ENCODE measurements around the gene MMP7. TPM values are rescaled to one million over a fixed set of nuclear protein-coding genes. Genes with fewer than 3 reads are reported as not detected.

The MMP7 gene
- total RNA-seq, 4 donors from 2014 or later: not detected

DNA sequence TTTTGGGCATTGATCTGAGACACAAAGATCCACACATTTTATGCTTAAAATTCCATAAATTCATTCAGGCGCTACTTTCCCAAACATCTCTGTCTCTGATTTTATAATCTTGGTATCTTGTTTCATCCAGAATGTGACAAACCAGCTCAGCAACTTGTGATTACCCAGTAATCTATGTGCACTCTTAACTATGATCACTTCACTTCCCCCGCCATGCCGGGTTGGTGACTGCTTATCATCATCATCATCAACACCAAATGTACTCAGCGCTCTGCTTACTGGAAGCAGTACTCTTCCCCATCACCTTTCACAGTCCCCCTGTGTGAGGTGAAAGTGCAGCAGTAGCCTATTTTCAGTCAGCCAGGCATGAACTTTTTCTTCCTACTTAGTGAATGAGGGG is 15.2 kb upstream of the MMP7 start:
- Histone ChIP-seq H3K27me3 (no peaks in the 10 kb centered on the region), H3K4me3 (no peak overlapping the region), H3K9me3 (no peaks in the 10 kb centered on the region), H3K27ac (no peak overlapping the region), H3K36me3 (no peaks in the 10 kb centered on the region), H3K4me1 (no peaks in the 10 kb centered on the region)
- intact Hi-C loops (cut with DNase I; ENCODE audit: low total_unique reads) (no loop called here), in situ Hi-C loops (cut with MboI; ENCODE audit: low pct_ligation_motif_present in 1 of 4, low pct_unique_long_range_greater_than_20kb in 1 of 4, low sequenced_read_pairs in 3 of 4) (no loop called here)
- no peak for DNase-seq
- TF ChIP-seq, protein P1, sequence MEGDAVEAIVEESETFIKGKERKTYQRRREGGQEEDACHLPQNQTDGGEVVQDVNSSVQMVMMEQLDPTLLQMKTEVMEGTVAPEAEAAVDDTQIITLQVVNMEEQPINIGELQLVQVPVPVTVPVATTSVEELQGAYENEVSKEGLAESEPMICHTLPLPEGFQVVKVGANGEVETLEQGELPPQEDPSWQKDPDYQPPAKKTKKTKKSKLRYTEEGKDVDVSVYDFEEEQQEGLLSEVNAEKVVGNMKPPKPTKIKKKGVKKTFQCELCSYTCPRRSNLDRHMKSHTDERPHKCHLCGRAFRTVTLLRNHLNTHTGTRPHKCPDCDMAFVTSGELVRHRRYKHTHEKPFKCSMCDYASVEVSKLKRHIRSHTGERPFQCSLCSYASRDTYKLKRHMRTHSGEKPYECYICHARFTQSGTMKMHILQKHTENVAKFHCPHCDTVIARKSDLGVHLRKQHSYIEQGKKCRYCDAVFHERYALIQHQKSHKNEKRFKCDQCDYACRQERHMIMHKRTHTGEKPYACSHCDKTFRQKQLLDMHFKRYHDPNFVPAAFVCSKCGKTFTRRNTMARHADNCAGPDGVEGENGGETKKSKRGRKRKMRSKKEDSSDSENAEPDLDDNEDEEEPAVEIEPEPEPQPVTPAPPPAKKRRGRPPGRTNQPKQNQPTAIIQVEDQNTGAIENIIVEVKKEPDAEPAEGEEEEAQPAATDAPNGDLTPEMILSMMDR (IDR thresholded peaks at IDR 0.05): no peak
- no peak for TF ChIP-seq POLR2A (IDR thresholded peaks at IDR 0.05)
- TF ChIP-seq POLR2AphosphoS5 (IDR thresholded peaks at IDR 0.05): no peak
- no peak for TF ChIP-seq EP300 (IDR thresholded peaks at IDR 0.05; ENCODE audit: low read depth)
- WGBS, 2 donors (ENCODE audit: low coverage in 1 of 2): 89% methylated on average over 4 of the region's 4 CpGs; no CpG with 5 or more reads in 1 of the 2 donors

DNA sequence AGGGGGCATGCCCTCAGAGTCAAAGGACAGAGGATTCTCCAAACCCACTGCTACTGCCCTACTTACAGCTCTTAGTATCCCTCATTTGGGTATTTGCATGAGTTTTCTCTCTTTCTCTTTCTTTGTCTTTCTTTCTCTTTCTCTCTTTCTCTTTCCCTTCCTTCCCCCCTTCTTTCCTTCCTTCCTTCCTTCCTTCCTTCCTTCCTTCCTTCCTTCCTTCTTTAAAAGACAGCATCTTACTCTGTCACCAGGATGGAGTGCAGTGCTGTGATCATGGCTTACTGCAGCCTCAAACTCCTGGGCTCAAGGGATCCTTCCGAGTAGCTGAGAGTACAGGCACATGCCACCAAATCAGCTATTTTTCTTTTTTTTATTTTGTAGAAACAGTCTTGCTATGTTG is 14.0 kb upstream of the MMP7 start:
- 92 to 100% methylated on average over 1 of the region's 1 CpG for WGBS, 2 donors (ENCODE audit: low coverage in 1 of 2)
- Histone ChIP-seq H3K9me3 (no peaks in the 10 kb centered on the region), H3K27me3 (no peaks in the 10 kb centered on the region), H3K4me1 (no peaks in the 10 kb centered on the region), H3K4me3 (no peak overlapping the region), H3K36me3 (no peaks in the 10 kb centered on the region), H3K27ac (no peak overlapping the region)
- in situ Hi-C loops (cut with MboI; ENCODE audit: low pct_ligation_motif_present in 1 of 4, low pct_unique_long_range_greater_than_20kb in 1 of 4, low sequenced_read_pairs in 3 of 4): no loop called here
- intact Hi-C loops (cut with DNase I; ENCODE audit: low total_unique reads): no loop called here
- TF ChIP-seq, protein P1 (IDR thresholded peaks at IDR 0.05): no peak
- TF ChIP-seq POLR2A (IDR thresholded peaks at IDR 0.05) (no peak), POLR2AphosphoS5 (IDR thresholded peaks at IDR 0.05) (no peak)
- no peak for DNase-seq

DNA sequence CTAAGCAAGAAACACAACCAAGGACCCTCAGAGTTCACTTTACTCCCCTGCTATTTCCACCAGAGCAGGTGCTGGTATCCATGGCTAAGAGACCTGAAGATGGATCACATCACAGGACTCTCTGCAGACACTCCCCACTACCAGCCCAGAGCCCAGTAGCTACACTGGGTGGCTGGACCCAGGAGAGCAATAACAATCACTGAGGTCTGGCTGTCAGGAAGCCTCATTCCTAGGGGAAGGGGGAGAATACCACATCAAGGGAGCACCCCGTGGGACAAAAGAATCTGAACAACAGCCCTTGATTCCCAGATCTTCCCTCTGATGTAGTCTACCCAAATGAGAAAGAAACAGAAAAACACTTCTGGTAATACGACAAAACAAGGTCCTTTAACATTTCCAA is 9.0 kb upstream of the MMP7 start:
- no peaks in the 10 kb centered on the region for H3K36me3 ChIP-seq
- DNase-seq: no peak
- TF ChIP-seq, protein P1 (IDR thresholded peaks at IDR 0.05): no peak
- no peak for TF ChIP-seq POLR2A (IDR thresholded peaks at IDR 0.05)
- no peak for TF ChIP-seq POLR2AphosphoS5 (IDR thresholded peaks at IDR 0.05)
- no peak for TF ChIP-seq EP300 (IDR thresholded peaks at IDR 0.05; ENCODE audit: low read depth)
- H3K4me3 ChIP-seq: no peak overlapping the region
- no peak overlapping the region for H3K27ac ChIP-seq
- intact Hi-C loops (cut with DNase I; ENCODE audit: low total_unique reads): no loop called here
- 89% methylated on average over 2 of the region's 2 CpGs; no CpG with 5 or more reads in 1 of the 2 donors for WGBS, 2 donors (ENCODE audit: low coverage in 1 of 2)
- in situ Hi-C loops (cut with MboI; ENCODE audit: low pct_ligation_motif_present in 1 of 4, low pct_unique_long_range_greater_than_20kb in 1 of 4, low sequenced_read_pairs in 3 of 4): no loop called here
- no peaks in the 10 kb centered on the region for H3K27me3 ChIP-seq
- H3K4me1 ChIP-seq: no peaks in the 10 kb centered on the region
- no peaks in the 10 kb centered on the region for H3K9me3 ChIP-seq

DNA sequence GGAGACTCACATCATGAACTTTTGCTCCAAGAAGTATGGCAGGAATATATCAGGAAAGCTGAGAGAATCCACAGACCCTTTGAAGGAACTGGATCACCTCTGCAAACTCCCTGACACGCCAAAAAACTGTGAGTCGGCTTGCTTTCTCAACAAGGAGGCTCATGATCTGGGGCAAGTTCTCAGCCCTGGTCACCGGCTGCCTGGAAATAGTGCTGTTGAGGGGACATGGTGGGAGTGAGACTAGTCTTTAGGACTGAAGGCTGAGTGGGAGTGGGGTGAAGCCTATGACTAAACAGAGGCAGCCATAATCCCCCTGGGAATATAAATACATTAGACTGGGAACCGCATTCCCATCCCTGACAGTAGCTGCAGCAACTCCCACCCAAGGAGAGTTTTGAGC is 8.4 kb upstream of the MMP7 start:
- in situ Hi-C loops (cut with MboI; ENCODE audit: low pct_ligation_motif_present in 1 of 4, low pct_unique_long_range_greater_than_20kb in 1 of 4, low sequenced_read_pairs in 3 of 4) (no loop called here), intact Hi-C loops (cut with DNase I; ENCODE audit: low total_unique reads) (no loop called here)
- no peak for DNase-seq
- WGBS, 2 donors (ENCODE audit: low coverage in 1 of 2): 94 to 100% methylated on average over 1 to 4 of the region's 4 CpGs
- TF ChIP-seq POLR2A (IDR thresholded peaks at IDR 0.05): no peak
- TF ChIP-seq, protein P1 (IDR thresholded peaks at IDR 0.05): no peak
- no peak for TF ChIP-seq POLR2AphosphoS5 (IDR thresholded peaks at IDR 0.05)
- no peak for TF ChIP-seq EP300 (IDR thresholded peaks at IDR 0.05; ENCODE audit: low read depth)
- Histone ChIP-seq H3K27ac (no peak overlapping the region), H3K36me3 (no peaks in the 10 kb centered on the region), H3K4me1 (no peaks in the 10 kb centered on the region), H3K27me3 (no peaks in the 10 kb centered on the region), H3K4me3 (no peak overlapping the region), H3K9me3 (no peaks in the 10 kb centered on the region)
